HepG2 (cell line): ENCODE results near the gene INHBE.

Experiments
- ATF7 ChIP-seq, 2 experiments: fragments of 450-650 bp in 1 of 2; sonication (generic) in 1 of 2; formaldehyde crosslinking in 1 of 2; IDR thresholded peaks; 2 replicates each; pipeline versions ENCODE4 v1.4.0 to v1.6.1; 2016 to 2020; ENCODE audit warnings: antibody characterized with exemption in 1 of 2, mild to moderate bottlenecking in 1 of 2, missing genetic modification reagents in 1 of 2
- CCAR2 ChIP-seq: fragments of 200-400 bp; formaldehyde crosslinking; optimal IDR thresholded peaks from 2 replicates; pipeline ENCODE3; 2018; ENCODE audit warnings: low read depth, mild to moderate bottlenecking, low read length, moderate library complexity
- FOXC1 ChIP-seq: sonication (generic); formaldehyde crosslinking; IDR thresholded peaks from 2 replicates; pipeline ENCODE4 v1.8.0; 2022; ENCODE audit warnings: mild to moderate bottlenecking, missing genetic modification reagents, borderline replicate concordance
- GTF3A ChIP-seq: sonication (generic); formaldehyde crosslinking; conservative IDR thresholded peaks from 2 replicates; pipeline ENCODE4 v1.4.0; 2020; ENCODE audit warnings: mild to moderate bottlenecking, missing genetic modification reagents
- HCFC1 ChIP-seq: fragments of 150-350 bp; IDR thresholded peaks from 2 replicates; pipeline ENCODE4 v1.6.1; 2014; ENCODE audit warnings: low read depth, low read length
- KDM4B ChIP-seq: sonication (generic); formaldehyde crosslinking; IDR thresholded peaks from 2 replicates; pipeline ENCODE4 v1.4.0; 2020; ENCODE audit warnings: missing genetic modification reagents
- POLR2AphosphoS5 ChIP-seq: IDR thresholded peaks from 2 replicates; pipeline ENCODE4 v1.6.1; 2012; ENCODE audit warnings: low read depth, low read length
- TAF1 ChIP-seq: sonication (generic); formaldehyde crosslinking; IDR thresholded peaks from 2 replicates; pipeline ENCODE4 v1.4.0; 2020; ENCODE audit warnings: missing genetic modification reagents
- TCF12 ChIP-seq, 2 experiments: fragments of 450-650 bp in 1 of 2; sonication (generic) in 1 of 2; formaldehyde crosslinking in 1 of 2; IDR thresholded peaks; 2 replicates each; pipeline versions ENCODE4 v1.6.1 to v1.8.0; 2017 to 2022; ENCODE audit warnings: antibody characterized with exemption in 1 of 2, mild to moderate bottlenecking in 1 of 2, missing genetic modification reagents in 1 of 2, moderate library complexity in 1 of 2
- ZNF138 ChIP-seq: sonication (generic); formaldehyde crosslinking; IDR thresholded peaks from 2 replicates; pipeline ENCODE4 v1.5.0; 2020; ENCODE audit warnings: mild to moderate bottlenecking, low read depth, missing genetic modification reagents
- ZNF616 ChIP-seq: sonication (generic); formaldehyde crosslinking; IDR thresholded peaks from 2 replicates; pipeline ENCODE4 v1.5.0; 2020; ENCODE audit warnings: low read depth, mild to moderate bottlenecking, missing genetic modification reagents
- TF ChIP-seq, protein P1 (sequence below): sonication (generic); formaldehyde crosslinking; IDR thresholded peaks from 2 replicates; pipeline ENCODE4 v1.5.0; 2020; ENCODE audit warnings: mild to moderate bottlenecking, missing genetic modification reagents, moderate library complexity
- TF ChIP-seq, protein P2 (sequence below): sonication (generic); formaldehyde crosslinking; IDR thresholded peaks from 2 replicates; pipeline ENCODE4 v1.4.0; 2020; ENCODE audit warnings: mild to moderate bottlenecking, missing genetic modification reagents
- TF ChIP-seq, protein P3 (sequence below): sonication (generic); formaldehyde crosslinking; IDR thresholded peaks from 2 replicates; pipeline ENCODE4 v1.4.0; 2020; ENCODE audit warnings: missing genetic modification reagents, mild to moderate bottlenecking, borderline replicate concordance

DNA sequence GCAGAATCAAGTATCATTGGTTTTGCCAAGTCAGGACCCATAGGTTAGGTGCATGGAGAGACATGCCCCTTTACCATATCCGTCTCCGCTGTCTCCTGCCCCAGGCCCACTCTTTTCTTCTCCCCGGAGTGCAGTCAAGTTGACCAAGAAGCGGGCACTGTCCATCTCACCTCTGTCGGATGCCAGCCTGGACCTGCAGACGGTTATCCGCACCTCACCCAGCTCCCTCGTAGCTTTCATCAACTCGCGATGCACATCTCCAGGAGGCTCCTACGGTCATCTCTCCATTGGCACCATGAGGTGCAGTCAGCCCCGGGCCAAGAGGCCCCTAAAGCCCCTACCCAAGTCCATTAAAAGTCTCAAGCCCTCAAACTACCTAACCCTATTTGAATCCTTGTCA is 9.5 kb downstream of the INHBE start:
- no peak for TF ChIP-seq KDM4B (CRISPR knock-in tag)
- no peak for TF ChIP-seq TCF12 (IDR thresholded peaks at IDR 0.05)
- TF ChIP-seq TCF12 (CRISPR knock-in tag; IDR thresholded peaks at IDR 0.05), result no peak
- TF ChIP-seq POLR2AphosphoS5, result no peak
- TF ChIP-seq, protein P1, sequence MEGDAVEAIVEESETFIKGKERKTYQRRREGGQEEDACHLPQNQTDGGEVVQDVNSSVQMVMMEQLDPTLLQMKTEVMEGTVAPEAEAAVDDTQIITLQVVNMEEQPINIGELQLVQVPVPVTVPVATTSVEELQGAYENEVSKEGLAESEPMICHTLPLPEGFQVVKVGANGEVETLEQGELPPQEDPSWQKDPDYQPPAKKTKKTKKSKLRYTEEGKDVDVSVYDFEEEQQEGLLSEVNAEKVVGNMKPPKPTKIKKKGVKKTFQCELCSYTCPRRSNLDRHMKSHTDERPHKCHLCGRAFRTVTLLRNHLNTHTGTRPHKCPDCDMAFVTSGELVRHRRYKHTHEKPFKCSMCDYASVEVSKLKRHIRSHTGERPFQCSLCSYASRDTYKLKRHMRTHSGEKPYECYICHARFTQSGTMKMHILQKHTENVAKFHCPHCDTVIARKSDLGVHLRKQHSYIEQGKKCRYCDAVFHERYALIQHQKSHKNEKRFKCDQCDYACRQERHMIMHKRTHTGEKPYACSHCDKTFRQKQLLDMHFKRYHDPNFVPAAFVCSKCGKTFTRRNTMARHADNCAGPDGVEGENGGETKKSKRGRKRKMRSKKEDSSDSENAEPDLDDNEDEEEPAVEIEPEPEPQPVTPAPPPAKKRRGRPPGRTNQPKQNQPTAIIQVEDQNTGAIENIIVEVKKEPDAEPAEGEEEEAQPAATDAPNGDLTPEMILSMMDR (CRISPR knock-in tag), result no peak
- TF ChIP-seq CCAR2, result no peak
- no peak for TF ChIP-seq ZNF616 (CRISPR knock-in tag)
- no peak for TF ChIP-seq GTF3A (CRISPR knock-in tag)
- no peak for TF ChIP-seq ATF7 (IDR thresholded peaks at IDR 0.05)
- no peak for TF ChIP-seq ATF7 (CRISPR knock-in tag; IDR thresholded peaks at IDR 0.05)
- no peak for TF ChIP-seq TAF1 (CRISPR knock-in tag)
- TF ChIP-seq, protein P2, sequence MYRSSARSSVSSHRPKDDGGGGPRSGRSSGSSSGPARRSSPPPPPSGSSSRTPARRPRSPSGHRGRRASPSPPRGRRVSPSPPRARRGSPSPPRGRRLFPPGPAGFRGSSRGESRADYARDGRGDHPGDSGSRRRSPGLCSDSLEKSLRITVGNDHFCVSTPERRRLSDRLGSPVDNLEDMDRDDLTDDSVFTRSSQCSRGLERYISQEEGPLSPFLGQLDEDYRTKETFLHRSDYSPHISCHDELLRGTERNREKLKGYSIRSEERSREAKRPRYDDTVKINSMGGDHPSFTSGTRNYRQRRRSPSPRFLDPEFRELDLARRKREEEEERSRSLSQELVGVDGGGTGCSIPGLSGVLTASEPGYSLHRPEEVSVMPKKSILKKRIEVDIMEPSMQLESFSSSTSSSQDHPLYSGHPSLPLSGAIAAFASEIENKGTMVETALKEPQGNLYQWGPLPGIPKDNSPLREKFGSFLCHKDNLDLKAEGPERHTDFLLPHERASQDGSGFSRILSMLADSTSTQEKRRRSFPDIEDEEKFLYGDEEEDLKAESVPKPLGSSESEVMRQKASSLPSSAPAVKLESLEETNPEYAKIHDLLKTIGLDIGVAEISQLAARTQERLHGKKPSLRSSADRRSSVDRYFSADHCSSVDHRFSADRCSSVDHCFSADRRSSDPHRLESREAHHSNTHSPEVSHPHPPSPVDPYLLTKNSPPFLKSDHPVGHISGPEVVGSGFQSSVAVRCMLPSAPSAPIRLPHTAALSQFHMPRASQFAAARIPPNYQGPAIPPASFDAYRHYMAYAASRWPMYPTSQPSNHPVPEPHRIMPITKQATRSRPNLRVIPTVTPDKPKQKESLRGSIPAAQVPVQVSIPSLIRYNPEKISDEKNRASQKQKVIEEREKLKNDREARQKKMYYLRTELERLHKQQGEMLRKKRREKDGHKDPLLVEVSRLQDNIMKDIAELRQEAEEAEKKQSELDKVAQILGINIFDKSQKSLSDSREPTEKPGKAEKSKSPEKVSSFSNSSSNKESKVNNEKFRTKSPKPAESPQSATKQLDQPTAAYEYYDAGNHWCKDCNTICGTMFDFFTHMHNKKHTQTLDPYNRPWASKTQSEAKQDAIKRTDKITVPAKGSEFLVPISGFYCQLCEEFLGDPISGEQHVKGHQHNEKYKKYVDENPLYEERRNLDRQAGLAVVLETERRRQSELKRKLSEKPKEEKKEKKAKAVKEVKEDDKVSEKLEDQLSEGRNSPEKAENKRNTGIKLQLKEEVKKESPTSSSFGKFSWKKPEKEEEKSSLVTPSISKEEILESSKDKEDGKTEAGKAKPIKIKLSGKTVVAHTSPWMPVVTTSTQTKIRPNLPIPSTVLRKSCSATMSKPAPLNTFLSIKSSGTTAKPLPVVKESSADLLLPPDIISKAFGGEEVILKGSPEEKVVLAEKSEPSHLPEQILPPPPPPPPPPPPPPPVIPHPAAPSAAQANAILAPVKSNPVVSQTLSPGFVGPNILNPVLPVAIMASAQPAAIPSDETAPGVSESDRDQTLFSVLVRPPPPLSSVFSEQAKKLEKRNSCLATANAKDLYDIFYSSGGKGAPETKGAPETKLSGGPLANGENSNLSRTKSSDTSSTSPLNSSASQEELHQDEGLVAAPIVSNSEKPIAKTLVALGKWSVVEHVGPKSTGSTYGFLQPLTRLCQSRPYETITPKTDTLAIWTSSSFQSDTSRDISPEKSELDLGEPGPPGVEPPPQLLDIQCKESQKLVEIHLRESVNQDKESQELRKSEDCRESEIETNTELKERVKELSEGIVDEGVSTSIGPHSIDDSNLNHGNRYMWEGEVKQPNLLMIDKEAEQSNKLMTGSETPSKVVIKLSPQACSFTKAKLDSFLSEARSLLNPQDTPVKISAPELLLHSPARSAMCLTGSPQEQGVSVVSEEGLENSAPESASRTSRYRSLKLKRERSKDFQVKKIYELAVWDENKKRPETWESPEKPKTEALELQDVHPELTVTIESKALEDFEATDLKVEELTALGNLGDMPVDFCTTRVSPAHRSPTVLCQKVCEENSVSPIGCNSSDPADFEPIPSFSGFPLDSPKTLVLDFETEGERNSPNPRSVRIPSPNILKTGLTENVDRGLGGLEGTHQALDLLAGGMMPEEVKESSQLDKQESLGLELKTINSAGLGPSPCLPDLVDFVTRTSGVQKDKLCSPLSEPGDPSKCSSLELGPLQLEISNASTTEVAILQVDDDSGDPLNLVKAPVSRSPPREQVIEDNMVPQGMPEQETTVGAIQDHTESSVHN (CRISPR knock-in tag), result no peak
- TF ChIP-seq, protein P3, sequence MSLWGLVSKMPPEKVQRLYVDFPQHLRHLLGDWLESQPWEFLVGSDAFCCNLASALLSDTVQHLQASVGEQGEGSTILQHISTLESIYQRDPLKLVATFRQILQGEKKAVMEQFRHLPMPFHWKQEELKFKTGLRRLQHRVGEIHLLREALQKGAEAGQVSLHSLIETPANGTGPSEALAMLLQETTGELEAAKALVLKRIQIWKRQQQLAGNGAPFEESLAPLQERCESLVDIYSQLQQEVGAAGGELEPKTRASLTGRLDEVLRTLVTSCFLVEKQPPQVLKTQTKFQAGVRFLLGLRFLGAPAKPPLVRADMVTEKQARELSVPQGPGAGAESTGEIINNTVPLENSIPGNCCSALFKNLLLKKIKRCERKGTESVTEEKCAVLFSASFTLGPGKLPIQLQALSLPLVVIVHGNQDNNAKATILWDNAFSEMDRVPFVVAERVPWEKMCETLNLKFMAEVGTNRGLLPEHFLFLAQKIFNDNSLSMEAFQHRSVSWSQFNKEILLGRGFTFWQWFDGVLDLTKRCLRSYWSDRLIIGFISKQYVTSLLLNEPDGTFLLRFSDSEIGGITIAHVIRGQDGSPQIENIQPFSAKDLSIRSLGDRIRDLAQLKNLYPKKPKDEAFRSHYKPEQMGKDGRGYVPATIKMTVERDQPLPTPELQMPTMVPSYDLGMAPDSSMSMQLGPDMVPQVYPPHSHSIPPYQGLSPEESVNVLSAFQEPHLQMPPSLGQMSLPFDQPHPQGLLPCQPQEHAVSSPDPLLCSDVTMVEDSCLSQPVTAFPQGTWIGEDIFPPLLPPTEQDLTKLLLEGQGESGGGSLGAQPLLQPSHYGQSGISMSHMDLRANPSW (CRISPR knock-in tag), result no peak
- TF ChIP-seq HCFC1, result no peak
- no peak for TF ChIP-seq ZNF138 (CRISPR knock-in tag)
- TF ChIP-seq FOXC1 (CRISPR knock-in tag), result no peak
